ENCODE measurements around the gene PLEKHA4. TPM values are rescaled to one million over a fixed set of nuclear protein-coding genes. Genes with fewer than 3 reads are reported as not detected.
"Not testable (repeated sequence)": the region's sequence is repeated elsewhere in the genome, so short reads cannot be mapped to it uniquely, and the experiment has no call there.

The PLEKHA4 gene
- total RNA-seq, 1 donor from 2014 or later, result 1.6 TPM

DNA sequence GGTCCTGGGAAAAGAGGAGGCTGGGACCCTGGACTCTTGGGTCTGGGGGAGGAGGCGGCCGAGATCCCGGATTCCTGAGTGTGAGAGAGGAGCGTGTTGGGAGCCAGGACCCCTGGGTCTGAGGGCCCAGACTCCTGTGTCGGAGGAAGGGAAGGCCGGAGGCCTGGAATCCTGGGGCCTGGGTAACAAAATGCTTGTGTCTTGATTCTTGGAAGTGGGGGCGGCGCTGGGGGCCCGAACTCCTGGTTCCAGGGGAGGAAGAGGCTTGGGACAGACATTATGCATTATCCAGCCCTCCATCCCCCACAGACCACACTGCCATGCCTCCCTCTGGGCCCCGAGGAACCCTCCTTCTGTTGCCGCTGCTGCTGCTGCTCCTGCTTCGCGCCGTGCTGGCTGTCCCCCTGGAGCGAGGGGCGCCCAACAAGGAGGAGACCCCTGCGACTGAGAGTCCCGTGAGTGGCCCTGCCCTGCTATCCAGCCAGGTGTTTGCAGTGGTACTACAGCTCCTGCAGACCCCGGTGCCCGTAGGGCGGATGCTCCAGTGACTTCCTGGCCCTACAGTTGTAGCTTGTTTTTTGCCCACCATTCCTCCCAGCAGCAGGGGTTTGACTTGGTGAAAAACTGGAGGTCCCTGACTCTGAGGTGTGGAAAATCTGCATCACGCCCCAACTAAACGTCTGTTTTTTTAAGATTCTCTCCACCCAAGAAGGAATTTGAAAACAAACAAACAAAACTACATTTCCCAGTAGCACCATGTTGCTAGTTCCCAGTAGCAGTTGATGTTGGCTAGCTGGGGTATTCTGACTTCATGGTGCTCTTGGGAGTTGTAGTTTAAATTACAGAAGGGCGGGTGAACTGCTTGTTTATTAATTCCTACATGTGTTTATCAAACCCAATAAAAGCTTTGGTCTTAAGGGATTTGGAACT lies 32.3 kb upstream of the PLEKHA4 start:
- intact Hi-C loops (cut with micrococcal nuclease), result loop anchor here (1.0 to 2.0 kb wide), 2 partner anchors 25 to 64 kb away; partner anchors contain the start of gene FTL
- Mint-ChIP-seq H3K4me3 (ENCODE audit: low read depth) (peak overlapping the region; percentile 97), H3K27me3 (ENCODE audit: low read depth) (no peaks in the 10 kb centered on the region), H3K36me3 (ENCODE audit: low read depth) (peaks cover 41% of the 10 kb centered on the region), H3K27ac (peak overlapping the region; percentile 97), H3K9me3 (no peaks in the 10 kb centered on the region), H3K4me1 (ENCODE audit: low read depth) (peaks cover 18% of the 10 kb centered on the region)
- peak; percentile 21 for DNase-seq (ENCODE audit: low spot score)

DNA sequence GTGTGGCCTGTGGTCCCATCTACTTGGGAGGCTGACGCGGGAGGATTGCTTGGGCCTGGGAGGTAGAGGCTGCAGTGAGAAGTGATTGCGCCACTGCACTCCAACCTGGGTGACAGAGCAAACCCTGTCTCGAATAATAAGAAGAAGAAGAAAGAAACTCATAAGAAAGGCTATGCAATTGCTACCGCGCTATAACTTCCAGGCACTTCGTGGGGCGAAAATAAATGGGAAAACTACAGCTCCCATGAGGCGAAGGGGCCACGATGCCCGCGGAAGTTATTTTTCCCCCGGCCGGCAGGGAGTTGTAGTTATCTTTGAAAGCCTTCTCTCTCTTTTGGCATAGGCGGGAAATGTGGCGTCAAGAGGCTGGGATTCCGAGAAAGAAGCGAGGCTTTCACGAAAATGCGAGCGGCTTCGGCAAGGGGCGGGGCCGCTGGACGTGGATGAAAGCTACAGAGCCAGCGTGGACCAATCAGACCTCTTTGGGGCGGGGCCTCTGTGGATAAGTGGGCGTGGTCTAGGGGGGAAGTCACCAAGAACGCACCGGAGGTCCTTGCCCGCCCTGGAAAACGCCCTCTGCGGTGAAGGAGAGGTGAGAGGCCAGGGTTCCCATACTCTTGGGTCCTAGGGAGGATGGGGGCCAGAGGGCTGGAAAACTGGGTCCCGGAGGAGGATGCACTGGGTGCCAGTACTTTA lies 31.5 kb upstream of the PLEKHA4 start, which contains the start of gene NUCB1:
Gene NUCB1 (plus strand): TSS at position 532 of the 696 bp plus-strand sequence. CDS start 485 bp downstream, outside the sequence.
- Mint-ChIP-seq H3K9me3 (no peaks in the 10 kb centered on the region), H3K27ac (peak within 1 kb of the TSS; percentile 97), H3K27me3 (ENCODE audit: low read depth) (peaks cover 2% of the 10 kb centered on the region), H3K4me3 (ENCODE audit: low read depth) (peak within 1 kb of the TSS; percentile 97), H3K36me3 (ENCODE audit: low read depth) (peaks cover 33% of the 10 kb centered on the region), H3K4me1 (ENCODE audit: low read depth) (peaks cover 18% of the 10 kb centered on the region)
- intact Hi-C loops (cut with micrococcal nuclease), result loop anchor here (1.0 to 2.0 kb wide), 2 partner anchors 25 to 65 kb away; partner anchors contain the start of gene FTL
- peak; percentile 99 for DNase-seq (ENCODE audit: low spot score)

- H3K9me3 Mint-ChIP-seq; DNase-seq (ENCODE audit: low spot score); H3K27me3 Mint-ChIP-seq (ENCODE audit: low read depth); intact Hi-C loops (cut with micrococcal nuclease): not testable (repeated sequence)
- peaks cover 28% of the 10 kb centered on the region for H3K36me3 Mint-ChIP-seq (ENCODE audit: low read depth)
- H3K27ac Mint-ChIP-seq, result peak overlapping the region; percentile 83
- H3K4me3 Mint-ChIP-seq (ENCODE audit: low read depth), result peak overlapping the region; percentile 74
- peaks cover 19% of the 10 kb centered on the region for H3K4me1 Mint-ChIP-seq (ENCODE audit: low read depth)
Measured at GRCh38 chr19:48899386-48899749, 31.0 kb upstream of the PLEKHA4 start.

DNA sequence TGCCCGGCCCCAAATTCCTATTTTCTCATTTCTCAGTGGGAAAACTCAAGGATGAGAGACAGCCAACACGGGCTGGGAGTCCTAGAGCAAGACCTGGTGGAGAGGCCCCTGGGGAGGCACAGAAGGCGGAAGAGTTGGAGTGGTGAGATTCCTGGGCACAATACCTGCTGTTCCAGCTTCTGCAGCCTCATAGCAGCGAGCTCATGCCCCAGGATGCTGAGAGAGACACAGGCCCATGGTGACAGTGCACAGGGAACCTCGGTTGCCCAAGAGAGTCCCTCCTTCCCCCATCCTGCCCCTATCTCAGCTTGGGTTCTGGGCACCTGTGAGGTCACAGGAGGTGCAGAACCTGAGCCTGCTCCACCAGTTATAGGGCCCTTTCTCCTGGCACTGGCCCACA lies 28.8 kb upstream of the PLEKHA4 start:
- H3K36me3 Mint-ChIP-seq (ENCODE audit: low read depth), result peaks cover 14% of the 10 kb centered on the region
- H3K27ac Mint-ChIP-seq, result no peak overlapping the region
- intact Hi-C loops (cut with micrococcal nuclease), result no loop called here
- no peaks in the 10 kb centered on the region for H3K9me3 Mint-ChIP-seq
- H3K27me3 Mint-ChIP-seq (ENCODE audit: low read depth), result peaks cover 11% of the 10 kb centered on the region
- H3K4me3 Mint-ChIP-seq (ENCODE audit: low read depth), result no peak overlapping the region
- peaks cover 15% of the 10 kb centered on the region for H3K4me1 Mint-ChIP-seq (ENCODE audit: low read depth)
- DNase-seq (ENCODE audit: low spot score), result no peak

- Mint-ChIP-seq H3K9me3 (no peaks in the 10 kb centered on the region), H3K27ac (no peak overlapping the region), H3K4me1 (ENCODE audit: low read depth) (peaks cover 13% of the 10 kb centered on the region), H3K36me3 (ENCODE audit: low read depth) (peaks cover 8% of the 10 kb centered on the region), H3K27me3 (ENCODE audit: low read depth) (peaks cover 11% of the 10 kb centered on the region), H3K4me3 (ENCODE audit: low read depth) (peak overlapping the region; percentile 5)
- DNase-seq (ENCODE audit: low spot score), result no peak
- intact Hi-C loops (cut with micrococcal nuclease), result no loop called here
Measured at GRCh38 chr19:48896191-48896720, 27.8 kb upstream of the PLEKHA4 start.

DNA sequence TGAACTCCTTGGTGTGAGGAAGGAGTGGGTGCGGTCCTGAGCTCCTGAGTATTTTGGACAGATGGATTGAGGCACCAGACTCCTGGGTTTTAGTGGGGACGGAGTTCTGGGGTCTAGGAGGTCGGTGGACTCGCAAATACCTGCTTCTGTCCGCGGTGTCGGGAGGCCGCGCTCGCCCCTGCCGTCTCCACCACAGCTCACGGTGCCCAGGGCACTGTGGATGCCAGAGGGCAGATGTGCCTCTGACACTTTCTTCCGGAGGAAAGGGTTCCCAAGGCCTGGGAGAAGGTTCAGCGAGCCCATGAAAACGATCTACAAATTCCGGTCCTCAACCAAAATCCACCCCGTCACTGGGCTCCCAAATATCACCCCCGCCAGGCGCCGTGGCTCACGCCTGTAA lies 26.8 kb upstream of the PLEKHA4 start:
- H3K4me3 Mint-ChIP-seq (ENCODE audit: low read depth), result no peak overlapping the region
- DNase-seq (ENCODE audit: low spot score), result no peak
- H3K27me3 Mint-ChIP-seq (ENCODE audit: low read depth), result peaks cover 11% of the 10 kb centered on the region
- peaks cover 9% of the 10 kb centered on the region for H3K4me1 Mint-ChIP-seq (ENCODE audit: low read depth)
- no peak overlapping the region for H3K27ac Mint-ChIP-seq
- H3K36me3 Mint-ChIP-seq (ENCODE audit: low read depth), result peaks cover 2% of the 10 kb centered on the region
- intact Hi-C loops (cut with micrococcal nuclease), result no loop called here
- no peaks in the 10 kb centered on the region for H3K9me3 Mint-ChIP-seq

GRCh38 chr19:48890551-48890950 lies 22.1 kb upstream of the PLEKHA4 start:
- DNase-seq (ENCODE audit: low spot score), result no peak
- intact Hi-C loops (cut with micrococcal nuclease), result no loop called here
- Mint-ChIP-seq H3K27me3 (ENCODE audit: low read depth) (peaks cover 11% of the 10 kb centered on the region), H3K27ac (no peak overlapping the region), H3K4me1 (ENCODE audit: low read depth) (peaks cover 2% of the 10 kb centered on the region), H3K4me3 (ENCODE audit: low read depth) (no peak overlapping the region), H3K36me3 (ENCODE audit: low read depth) (no peaks in the 10 kb centered on the region), H3K9me3 (no peaks in the 10 kb centered on the region)

- H3K4me3 Mint-ChIP-seq (ENCODE audit: low read depth); H3K4me1 Mint-ChIP-seq (ENCODE audit: low read depth); H3K9me3 Mint-ChIP-seq; H3K27ac Mint-ChIP-seq; intact Hi-C loops (cut with micrococcal nuclease); DNase-seq (ENCODE audit: low spot score); H3K36me3 Mint-ChIP-seq (ENCODE audit: low read depth); H3K27me3 Mint-ChIP-seq (ENCODE audit: low read depth): not testable (repeated sequence)
Measured at GRCh38 chr19:48889496-48889895, 21.1 kb upstream of the PLEKHA4 start.

DNA sequence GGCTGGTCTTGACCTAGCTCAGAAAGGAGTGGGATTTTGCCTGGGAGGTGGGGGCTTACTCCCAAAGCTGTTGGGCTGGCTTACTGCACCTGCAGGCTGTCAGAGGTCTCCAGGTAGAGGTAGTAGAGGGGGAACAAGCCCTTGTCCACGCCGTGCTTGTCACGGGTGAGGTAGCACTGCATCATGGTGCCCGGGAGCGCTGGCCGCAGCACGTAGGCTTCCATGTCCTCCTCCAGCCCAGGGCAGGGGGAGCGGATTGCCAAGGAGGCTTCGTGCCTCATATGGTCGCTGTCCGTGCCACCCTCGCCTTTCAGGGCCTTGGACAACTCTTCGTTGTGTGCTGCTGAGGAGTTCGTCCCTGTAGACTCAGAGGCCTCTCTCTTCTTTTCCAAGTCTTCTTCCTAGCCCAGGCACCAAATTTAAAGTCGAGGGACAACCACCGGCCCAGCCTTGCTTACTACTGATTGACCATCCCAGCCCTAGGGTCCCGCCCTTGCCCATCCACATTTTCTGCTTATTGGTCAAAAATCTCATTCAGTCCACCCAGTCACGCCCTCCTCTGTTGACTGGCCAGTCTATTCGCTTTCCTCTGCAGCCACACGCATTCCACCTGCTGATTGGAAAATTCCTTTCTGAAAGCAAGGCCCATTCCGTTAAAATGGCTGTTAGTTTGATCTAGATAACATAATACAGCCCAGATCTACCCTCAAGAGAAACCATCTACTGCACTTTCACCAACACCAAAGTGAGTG lies 19.6 kb upstream of the PLEKHA4 start:
- H3K4me3 Mint-ChIP-seq (ENCODE audit: low read depth), result no peak overlapping the region
- H3K27ac Mint-ChIP-seq, result no peak overlapping the region
- no peaks in the 10 kb centered on the region for H3K9me3 Mint-ChIP-seq
- intact Hi-C loops (cut with micrococcal nuclease), result no loop called here
- no peak for DNase-seq (ENCODE audit: low spot score)
- H3K27me3 Mint-ChIP-seq (ENCODE audit: low read depth), result peaks cover 3% of the 10 kb centered on the region
- H3K4me1 Mint-ChIP-seq (ENCODE audit: low read depth), result no peaks in the 10 kb centered on the region
- H3K36me3 Mint-ChIP-seq (ENCODE audit: low read depth), result no peaks in the 10 kb centered on the region

DNA sequence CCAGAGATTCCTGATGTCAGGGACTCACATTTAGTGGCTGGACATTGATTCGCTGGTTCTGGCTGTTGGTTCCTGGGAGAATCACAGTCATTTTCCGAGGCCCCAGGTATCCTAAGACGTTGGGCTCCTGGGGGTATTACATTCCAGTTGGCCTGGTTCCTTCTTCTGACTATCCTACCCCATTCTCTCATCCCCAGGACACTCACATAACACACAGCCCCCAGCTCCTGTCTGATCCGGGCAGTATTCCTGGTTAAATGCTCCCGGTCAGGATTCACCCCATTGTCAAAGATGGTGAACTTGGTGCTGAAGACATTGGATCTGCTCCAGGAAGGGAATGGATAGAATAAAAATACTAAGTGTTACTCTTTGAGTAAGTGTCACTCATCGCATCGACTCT lies 15.3 kb upstream of the PLEKHA4 start:
- DNase-seq (ENCODE audit: low spot score), result no peak
- peaks cover 4% of the 10 kb centered on the region for H3K9me3 Mint-ChIP-seq
- H3K27ac Mint-ChIP-seq, result no peak overlapping the region
- H3K4me3 Mint-ChIP-seq (ENCODE audit: low read depth), result no peak overlapping the region
- H3K27me3 Mint-ChIP-seq (ENCODE audit: low read depth), result no peaks in the 10 kb centered on the region
- H3K4me1 Mint-ChIP-seq (ENCODE audit: low read depth), result peaks cover 4% of the 10 kb centered on the region
- intact Hi-C loops (cut with micrococcal nuclease), result no loop called here
- peaks cover 1% of the 10 kb centered on the region for H3K36me3 Mint-ChIP-seq (ENCODE audit: low read depth)

DNA sequence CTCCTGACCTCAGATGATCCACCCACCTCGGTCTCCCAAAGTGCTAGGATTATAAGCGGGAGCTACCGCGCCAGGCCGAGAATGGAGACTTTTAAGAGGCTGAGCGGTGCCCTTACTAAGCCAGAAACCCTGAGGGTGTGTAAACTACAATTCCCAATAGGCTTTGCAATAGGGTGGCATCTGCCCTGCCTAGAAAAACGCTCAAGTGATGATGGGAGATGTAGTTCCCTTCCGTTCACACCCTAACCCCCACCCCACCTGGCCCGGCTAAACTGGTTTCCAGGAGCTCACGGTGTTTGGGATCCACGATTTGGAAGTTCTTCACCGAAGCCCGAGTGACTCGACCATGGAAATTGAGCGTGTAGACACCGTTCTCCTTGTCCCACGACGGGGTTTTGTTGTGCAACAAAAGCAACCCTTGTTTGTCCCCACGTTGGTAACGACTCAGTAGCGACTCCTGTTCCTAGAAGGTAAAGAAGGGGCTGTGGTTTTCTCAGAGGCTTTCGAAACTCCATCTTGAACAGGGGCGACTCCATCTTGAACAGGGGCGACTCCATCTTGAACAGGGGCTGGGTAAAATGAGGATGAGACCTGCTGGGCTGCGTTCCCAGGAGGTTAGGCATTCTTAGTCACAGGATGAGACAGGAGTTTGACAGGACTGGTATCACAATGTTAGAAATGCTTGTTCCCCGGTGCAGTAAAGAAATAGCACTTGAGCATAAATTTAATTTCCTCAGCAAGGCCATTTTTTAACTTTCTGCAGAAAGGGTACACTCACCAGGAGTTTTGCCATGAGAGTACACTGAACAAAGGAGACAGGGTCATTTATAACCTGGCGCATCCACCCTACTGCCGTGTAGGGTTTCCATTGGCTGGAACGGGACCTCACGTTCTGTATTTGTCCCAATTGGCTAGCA lies 13.6 kb upstream of the PLEKHA4 start:
- intact Hi-C loops (cut with micrococcal nuclease), result no loop called here

More for the DNA sequence above, 13.6 kb upstream of the PLEKHA4 start:
- H3K4me1 Mint-ChIP-seq (ENCODE audit: low read depth), result peaks cover 12% of the 10 kb centered on the region
- no peak overlapping the region for H3K27ac Mint-ChIP-seq
- H3K9me3 Mint-ChIP-seq, result peaks cover 4% of the 10 kb centered on the region
- no peak for DNase-seq (ENCODE audit: low spot score)
- H3K4me3 Mint-ChIP-seq (ENCODE audit: low read depth), result no peak overlapping the region
- H3K36me3 Mint-ChIP-seq (ENCODE audit: low read depth), result peaks cover 18% of the 10 kb centered on the region
- no peaks in the 10 kb centered on the region for H3K27me3 Mint-ChIP-seq (ENCODE audit: low read depth)

Measured in activated T-helper 2 cell treated with anti-CD3 and anti-CD28 coated beads, Interferon-gamma antibody, Interleukin-2, Interleukin-4, amounts not matched to agents 10 μg/mL and 5 μg/mL and 100 μg/mL, durations not matched to agents 14 hours and 24 hours and 36 hours (primary cell).